NCI-H82 treated with DMSO at 0.1 percent for 48 hours (cell line): ENCODE data around the gene DBNL.

ENCODE experiments used
- DNase-seq: peaks from one replicate; lab custom pipeline; 2025; ENCODE audit not compliant: unreplicated experiment; lab: John Stamatoyannopoulos, UW

The DBNL gene

DNA sequence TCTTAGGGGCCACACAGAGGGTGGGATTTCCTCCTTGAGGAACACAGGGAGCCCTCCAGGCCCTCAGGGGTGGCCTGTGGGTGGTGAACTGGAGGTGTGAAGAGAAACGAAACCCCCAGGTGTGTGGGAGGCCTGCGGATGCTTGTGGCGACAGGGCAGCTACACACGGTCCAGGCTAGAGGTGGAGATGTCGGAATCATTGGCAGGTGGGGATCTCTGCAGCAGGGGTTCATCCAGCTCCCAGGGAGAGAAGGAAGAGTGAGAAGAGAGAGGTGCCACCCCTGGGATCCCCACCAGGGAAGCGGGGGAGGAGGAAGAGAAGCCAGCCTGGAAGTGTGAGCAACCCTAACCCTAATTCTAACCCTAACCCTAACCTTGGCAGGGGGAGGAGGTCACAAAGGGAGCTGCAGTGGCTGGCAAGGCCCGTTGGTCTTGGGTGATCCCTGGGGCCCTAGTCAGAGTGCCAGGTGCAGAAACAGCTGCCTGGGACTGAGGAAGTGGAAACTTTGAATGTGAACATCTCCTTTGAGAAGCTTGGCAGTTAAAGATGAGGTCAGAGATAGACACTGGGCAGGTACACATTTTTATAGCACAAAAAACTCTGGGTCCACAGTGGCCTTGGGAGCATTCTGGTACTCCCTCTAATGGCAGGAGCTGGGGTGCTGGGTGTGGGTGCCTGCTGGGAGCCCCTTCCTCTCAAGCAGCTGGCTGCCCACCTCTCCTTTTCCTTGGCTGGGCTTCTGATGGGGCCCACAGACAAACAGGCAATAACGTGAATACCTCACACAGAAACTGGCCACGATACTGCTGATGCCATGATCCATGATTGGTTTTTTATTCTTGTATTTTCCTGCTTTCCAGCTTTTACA lies 52.8 kb downstream of the DBNL start:
- no peak for DNase-seq

DNA sequence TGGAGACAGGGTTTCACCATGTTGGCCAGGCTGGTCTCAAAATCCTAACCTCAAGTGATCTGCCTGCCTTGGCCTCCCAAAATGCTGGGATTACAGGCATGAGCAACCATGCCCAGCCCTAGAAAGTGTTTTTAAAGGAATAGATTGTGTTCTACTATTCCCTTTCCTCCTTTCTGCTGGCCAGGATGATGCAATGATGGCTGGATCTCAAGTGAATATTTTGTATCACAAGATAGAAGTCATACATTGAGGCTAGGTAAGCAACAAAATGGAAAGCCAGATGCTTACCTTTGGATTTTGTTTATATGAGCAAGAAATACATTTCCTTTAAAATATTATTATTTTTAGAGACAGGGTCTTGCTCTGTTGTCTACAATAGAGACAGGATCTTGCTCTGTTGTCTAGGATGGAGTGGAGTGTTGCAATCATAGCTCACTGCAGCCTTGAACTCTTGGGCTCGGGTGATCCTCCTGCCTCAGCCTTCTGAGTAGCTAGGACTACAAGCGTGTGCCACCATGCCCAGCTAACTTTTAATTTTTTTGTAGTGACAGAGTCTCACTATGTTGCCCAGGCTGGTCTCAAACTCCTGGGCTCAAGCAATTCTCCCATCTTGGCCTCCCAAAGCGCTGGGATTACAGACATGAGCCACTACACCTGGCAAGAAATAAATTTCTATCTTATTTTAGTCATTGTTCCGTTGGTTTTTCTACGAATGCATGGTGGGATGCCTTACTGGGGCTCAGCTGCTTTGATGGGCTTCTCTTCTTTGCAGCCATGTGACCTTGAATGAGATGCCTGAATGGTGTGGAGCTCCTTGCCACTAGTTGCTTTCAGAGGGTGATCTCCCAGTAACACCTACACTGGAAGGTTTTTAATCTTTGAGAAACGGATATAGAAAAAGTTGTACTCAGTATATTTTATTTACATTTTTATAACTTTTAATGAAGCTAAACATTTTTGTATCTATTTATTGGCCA lies 53.9 kb downstream of the DBNL start:
- DNase-seq, result no peak

DNA sequence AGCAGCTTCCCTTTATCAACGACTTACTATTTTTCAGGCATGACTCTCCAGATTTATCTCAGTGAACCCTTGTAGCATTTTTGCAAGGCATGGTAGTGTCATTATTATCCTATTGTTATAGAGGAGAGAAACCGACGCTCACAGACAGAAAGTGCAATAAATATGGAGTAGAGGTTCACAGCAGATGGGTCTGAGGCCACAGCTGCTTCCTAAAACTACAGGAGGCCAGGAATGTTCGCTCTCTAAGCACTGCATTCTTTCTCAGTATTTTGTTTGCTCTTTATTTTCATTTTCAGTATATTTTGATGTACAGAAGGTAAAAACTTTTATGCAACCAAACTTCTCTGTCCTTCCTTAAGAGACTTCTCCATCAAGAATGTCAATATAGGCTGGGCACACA lies 55.2 kb downstream of the DBNL start:
- no peak for DNase-seq

DNA sequence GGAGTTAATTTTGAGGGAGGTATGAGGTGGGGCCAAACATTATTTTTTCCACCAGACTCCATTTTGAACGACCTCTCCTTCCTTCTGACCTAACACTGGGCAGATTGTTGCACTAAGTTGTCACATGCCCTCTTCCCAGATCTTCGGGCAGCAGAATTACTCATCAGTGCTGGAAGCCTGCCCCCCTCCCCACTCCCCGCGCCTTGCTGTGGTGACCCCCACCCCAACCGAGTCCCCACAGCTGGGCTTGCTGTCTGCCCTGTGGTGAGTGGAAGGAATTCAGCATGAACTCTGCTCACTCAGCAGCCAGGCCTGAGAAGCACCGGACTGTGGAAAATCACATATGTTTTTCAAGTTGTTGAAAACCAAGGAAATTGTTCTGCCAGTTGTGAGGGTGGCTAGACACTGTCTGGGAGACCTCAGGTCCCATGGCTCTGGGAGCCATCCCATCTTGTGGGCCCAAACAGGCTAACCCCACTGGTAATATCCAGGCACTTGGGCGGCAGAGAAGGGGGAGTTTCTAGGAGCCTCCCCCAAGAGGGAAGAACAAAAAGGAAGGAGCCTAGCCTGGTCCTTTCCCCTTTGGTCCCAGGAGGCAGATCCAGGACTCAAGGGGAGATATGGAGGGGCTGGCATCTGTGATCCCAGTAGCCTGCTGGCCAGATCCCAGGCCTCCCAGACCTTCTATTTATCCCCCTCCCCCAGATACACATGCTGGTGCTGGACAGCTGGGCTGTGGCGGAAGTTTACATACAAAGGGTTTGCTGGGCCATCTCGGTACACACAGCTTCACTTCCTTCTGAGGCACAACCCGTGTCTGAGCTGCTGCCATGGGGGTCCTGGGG lies 56.2 kb downstream of the DBNL start:
- no peak for DNase-seq

DNA sequence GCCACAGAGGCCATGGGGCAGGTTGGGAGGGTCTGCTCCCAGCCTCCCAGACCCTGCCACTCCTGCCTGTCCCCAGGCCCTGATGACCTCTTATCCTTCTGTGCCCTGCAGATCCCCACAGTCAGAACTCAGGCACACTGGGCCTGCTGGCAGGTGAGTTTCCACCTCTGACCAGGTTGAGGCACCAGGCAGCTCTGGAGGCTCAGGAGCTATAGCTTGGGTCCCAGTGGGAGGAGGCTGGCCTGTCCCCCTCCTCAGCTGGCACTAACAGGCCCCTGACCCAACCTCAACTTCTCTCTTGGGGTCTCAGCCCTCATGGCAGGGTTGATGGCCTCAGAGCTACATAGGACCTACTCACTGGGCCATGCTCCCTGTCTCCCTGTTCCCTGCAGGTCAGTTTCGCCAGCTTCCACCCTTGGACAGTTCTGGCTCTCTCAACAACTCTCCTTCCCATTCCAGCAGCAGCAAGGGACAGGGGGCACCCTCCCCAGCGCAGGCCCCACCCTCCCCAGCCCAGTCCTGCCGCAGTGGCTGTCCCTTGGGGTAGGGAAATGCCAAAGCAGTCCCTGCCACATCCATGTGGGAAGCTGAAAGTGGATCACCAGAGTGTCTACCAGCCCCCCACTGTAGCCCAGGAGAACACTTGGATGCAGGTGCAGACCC lies 56.9 kb downstream of the DBNL start:
- DNase-seq, result no peak

DNA sequence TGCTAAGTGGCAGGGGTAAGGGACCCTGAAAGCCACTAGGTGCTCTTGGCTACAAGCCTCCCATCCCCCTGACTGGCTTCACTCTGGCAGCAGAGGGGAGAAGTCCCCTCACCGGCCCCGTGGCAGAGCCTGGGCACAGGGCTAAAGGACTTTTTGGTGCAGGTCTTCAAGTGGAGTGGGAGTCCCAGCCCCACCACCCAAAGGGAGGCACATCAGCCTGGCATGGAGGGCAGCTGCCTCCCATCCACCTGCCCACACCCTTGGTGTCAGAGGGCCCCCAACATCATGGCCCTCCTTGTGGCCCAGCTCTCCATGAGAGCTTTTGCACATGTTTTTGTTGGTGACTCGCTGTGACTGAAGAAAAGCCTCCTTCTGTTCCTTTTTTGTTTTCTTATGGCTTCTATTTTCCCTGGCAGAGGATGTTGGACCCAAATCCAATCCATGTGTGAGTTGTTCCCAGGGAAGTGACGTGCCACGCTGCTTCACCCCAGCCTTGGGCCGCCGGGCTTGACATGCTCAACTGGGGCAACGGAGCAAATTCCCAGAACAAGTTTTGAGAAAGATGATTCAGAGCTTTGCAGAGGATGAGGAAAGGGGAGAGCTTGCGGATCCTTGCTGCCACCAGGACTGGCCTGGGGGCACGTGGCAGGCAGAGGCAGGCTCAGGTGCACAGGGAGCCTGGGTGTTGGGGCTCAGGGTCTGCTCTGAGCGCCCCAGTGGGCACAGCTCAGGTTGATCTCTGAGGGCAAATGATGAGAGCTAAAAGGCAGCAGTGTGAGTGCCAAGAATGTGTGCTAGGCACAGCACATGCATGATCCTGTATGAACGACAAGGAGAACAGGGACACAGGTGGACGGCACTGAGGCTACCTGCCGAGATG lies 57.7 kb downstream of the DBNL start:
- DNase-seq, result no peak

DNA sequence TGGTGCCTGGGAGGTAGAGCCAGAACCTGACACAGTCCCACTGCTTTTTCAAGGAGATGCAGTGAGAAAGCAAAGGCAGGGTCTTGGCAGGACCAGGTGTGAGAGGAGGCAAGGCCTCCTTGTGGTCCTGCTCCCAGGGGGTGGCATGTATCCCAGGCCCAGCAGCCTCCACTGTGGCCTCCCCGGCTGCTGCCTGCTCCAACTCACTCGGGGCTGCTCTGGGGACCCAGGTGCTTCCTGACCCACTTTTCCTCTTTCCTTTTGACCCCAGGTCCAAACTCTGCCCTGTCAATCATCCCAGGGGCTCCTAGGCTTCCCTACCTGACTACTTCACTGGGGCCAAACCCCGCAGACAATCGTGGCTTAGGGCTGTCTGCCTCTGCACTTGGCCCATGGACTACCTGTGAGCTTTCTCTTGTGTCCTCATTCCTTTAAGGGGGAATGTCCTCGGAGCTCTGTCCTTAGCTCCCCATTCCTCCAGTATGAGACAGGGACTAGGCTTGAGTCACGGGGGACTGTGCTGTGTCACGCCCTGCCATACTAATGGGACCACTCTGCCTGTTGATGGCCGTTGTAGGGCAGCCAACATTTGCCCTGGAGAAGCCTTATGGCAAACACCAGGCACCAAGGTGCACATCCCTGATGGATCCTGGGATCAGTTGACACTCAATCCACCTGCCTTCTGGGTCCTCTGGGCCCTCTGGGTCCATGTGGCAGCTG lies 58.5 kb downstream of the DBNL start:
- DNase-seq, result no peak

DNA sequence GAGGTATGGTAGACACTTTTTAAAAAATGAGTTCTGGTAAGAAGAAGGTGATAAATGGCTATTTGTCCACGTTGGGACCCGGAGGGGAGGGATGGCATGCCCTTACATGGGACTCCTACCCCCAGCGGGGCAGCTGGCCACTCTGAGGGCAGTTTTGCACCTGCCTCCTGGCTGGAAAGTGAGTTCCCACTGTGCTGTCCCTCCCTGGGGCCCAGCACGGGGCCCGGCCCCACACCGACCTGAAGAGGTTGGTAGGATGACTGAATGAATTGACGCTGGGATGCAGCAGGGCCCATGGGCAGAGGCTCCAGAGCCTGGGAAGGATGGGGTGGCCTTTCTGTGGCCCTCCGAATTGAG lies 59.0 kb downstream of the DBNL start:
- DNase-seq, result no peak

DNA sequence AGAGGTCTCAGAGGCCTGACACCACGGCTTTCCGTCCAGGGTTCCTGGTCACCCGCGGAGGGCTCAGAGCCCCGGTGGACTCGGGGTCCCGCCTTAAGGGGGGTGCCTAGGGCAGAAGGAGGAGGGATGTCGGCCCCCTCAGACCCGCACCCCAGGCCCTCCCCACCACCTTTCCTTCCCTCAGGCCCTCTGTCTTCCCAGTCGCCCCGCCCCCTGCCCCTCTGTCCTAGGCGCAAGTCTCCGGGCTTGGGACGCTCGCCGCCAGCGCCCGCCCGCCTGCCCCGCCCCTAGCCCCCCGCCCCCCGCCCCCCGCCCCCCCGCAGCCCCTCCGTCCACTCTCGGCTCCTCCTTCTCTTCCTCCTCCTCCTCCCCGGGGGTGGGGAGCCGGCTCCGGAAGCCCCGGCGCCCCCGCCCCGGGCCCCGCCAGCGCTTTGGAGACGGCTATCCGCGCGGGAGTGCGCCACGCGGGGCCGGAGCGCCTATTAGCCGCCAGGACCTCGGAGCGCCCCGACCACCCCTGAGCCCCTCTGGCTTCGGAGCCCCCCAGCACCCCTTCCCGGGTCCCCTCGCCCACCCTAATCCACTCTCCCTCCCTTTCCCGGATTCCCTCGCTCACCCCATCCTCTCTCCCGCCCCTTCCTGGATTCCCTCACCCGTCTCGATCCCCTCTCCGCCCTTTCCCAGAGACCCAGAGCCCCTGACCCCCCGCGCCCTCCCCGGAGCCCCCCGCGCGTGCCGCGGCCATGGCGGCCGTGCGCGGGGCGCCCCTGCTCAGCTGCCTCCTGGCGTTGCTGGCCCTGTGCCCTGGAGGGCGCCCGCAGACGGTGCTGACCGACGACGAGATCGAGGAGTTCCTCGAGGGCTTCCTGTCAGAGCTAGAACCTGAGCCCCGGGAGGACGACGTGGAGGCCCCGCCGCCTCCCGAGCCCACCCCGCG lies 59.7 kb downstream of the DBNL start, which contains the start of gene AEBP1:
AEBP1 (plus strand) TSS at position 423 of the 937 bp plus-strand sequence; CDS start at position 744, 321 bp downstream.
- DNase-seq, result peak; percentile 21

DNA sequence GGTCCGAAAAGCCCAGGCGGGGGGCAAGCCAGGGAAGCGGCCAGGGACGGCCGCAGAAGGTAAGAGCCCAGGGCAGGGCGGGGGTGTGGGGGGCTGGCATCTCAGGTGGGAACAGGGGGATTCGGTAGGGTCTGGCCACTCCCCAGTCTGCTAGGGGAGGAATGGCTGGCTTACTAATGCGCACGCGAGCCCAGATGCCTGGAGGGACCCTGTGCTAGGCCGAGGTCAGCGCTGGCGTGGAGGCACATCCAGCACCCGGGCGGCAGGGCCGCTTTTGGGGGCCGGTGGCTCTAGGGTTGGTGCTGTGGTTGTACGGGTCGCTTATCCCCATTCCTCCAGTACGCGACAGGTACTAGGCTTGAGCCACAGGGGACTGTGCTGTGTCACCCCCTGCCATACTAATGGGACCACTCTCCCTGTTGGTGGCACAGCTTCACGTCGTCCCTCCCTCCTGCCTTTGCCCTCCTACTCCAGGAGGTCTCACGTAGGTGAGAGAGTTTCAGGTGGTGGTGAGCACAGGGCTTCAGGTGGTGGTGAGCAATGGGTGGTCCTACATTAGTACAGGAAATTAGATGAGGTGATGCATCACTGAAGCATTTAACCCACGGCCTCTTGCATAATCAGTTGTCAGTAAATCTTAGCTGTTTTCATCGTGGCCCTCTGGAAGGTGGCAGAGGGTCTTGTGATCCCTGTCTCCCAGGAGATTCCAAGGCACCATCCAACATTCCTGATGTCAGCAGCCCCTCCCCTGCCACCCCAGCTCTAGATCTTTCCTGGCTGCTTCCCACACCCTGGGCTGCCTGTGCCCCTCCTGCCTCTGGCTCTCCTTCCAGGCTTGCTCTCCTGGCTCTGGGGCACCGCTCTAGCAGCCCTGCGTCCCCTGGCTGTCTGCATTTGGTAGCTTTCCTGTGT lies 60.6 kb downstream of the DBNL start:
- no peak for DNase-seq

DNA sequence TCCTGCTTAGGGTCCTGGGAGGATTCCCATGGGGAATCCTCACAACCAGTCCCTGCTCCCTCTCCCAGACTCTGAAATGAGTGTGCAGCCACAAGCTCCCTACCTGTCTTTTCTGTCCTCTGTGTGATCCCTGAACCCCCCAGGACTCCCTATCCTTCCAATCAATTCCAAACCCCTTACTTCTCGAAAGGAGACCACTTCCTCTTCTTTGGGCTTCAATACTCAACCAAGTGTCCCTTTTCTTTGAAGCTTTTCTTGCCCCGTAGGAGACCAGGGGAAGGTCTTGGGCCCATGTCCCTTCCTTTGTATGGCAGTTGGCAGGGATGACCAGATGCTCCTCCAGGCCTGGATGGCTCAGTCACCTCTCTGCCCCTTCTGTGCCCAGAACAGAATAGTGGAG lies 61.3 kb downstream of the DBNL start:
- no peak for DNase-seq

DNA sequence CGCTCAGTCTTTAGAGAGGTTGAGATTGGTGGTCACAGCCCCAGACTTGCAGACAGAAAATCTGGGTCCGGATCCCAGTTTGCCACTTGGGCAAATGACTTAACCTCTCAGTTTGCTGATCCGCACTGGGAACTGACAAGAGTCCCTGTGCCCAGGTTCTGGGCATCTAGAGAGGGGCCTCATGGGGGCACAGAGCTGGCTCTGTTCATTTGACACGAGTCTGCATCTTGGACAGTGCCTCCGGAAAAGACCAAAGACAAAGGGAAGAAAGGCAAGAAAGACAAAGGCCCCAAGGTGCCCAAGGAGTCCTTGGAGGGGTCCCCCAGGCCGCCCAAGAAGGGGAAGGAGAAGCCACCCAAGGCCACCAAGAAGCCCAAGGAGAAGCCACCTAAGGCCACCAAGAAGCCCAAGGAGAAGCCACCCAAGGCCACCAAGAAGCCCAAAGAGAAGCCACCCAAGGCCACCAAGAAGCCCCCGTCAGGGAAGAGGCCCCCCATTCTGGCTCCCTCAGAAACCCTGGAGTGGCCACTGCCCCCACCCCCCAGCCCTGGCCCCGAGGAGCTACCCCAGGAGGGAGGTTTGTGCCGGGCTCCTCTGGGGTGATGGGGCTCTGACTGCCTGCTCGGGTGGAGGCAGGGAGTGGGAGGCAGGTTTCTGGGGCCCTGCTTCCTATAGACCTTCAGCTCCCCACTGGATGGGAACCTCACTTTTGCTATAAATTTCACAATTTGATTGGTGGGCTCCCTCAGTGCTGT lies 62.0 kb downstream of the DBNL start:
- no peak for DNase-seq

DNA sequence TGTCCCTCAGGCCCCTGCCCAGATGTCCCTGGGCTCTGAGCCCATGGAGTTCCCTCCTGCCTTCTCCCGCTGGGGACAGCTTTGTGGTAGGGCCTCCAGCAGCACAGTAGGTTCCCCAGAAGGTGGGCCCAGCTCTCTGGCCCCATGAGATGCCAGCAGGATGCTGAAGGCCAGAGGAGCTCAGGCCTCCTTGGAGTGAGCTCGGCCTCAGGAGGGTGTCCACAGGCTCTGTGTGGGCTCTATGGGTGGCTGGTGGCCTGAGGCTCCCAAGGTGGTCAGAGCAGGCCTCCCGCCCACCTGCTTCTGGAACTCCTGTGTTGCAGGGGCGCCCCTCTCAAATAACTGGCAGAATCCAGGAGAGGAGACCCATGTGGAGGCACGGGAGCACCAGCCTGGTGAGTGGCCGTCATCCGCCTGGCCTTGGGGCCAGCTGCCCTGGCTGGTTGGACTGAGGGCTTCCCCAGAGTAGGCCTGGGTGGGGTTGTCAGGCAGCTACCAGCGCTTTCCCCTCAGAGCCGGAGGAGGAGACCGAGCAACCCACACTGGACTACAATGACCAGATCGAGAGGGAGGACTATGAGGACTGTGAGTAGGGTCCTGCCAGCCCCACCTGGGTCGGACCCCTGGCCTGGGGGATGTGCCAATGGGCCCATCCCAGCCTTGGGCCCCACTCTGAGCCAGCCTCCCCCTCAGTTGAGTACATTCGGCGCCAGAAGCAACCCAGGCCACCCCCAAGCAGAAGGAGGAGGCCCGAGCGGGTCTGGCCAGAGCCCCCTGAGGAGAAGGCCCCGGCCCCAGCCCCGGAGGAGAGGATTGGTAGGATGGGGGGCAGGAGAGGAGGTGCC lies 62.8 kb downstream of the DBNL start:
- no peak for DNase-seq

DNA sequence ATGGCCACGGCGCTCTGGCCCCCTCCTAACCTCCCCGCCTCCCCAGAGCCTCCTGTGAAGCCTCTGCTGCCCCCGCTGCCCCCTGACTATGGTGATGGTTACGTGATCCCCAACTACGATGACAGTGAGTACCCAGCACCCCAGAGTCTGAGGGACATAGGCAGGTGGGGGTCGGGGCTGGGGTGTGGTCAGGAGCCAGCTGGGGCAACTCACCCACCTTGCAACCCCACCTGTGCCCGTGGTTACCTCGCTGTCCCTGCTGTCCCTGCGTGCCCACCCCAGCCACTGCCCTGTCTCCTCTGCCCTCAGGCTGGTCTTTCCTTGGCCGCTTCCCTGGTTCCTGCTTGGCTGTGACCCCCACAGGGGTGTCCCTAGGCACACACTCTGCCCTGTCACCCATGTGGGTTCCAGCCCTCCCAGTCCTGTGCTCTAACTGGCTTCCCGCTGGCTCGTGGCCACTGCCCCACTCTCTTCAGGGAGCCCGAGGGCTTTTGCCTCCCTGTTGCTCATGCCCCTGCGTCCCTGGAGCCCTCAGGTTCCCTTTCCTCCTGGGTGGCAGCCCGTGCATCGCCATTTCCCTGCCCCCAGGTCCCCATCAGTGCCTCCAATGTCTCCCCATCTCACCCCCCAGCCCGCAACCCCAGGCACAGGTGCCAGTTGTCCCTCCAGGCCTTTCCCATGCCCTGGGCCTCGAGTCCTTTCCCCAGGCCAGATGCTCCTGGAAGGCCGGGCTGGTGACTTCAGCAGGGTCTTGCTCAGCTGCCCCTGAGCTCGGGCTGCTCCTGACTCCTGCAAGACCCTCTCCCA lies 63.7 kb downstream of the DBNL start:
- no peak for DNase-seq
